DMS79 treated with DMSO at 0.1 percent for 48 hours (cell line): Measurements from ENCODE around the gene ZNF92.
A peak's percentile ranks its signal among the peaks of the same experiment; 100 is the strongest.
"Not testable (repeated sequence)": the region's sequence is repeated elsewhere in the genome, so short reads cannot be mapped to it uniquely, and the experiment has no call there.

Source experiments
- DNase-seq: peaks from one replicate; lab custom pipeline; 2025; lab: John Stamatoyannopoulos, UW

ZNF92 gene

GRCh38 chr7:65373608-65374351, at the start of gene ZNF92:
Gene ZNF92 (plus strand): TSS chr7:65373855. CDS start chr7:65373998, 143 bp downstream.
- peak; percentile 95 for DNase-seq

GRCh38 chr7:65325793-65326432, 47.7 kb upstream of the ZNF92 start:
- DNase-seq = no peak

GRCh38 chr7:65338346-65338745, 35.3 kb upstream of the ZNF92 start:
- DNase-seq = no peak

GRCh38 chr7:65339257-65339656, 34.4 kb upstream of the ZNF92 start:
- no peak for DNase-seq

GRCh38 chr7:65342723-65343629, 30.7 kb upstream of the ZNF92 start:
- no peak for DNase-seq

GRCh38 chr7:65344541-65344940, 29.1 kb upstream of the ZNF92 start:
- not testable (repeated sequence) for DNase-seq

- DNase-seq = no peak
Observed at GRCh38 chr7:65354263-65354662, 19.4 kb upstream of the ZNF92 start.

GRCh38 chr7:65369843-65370242, 3.8 kb upstream of the ZNF92 start:
- DNase-seq = no peak

GRCh38 chr7:65371468-65371867, 2.2 kb upstream of the ZNF92 start:
- no peak for DNase-seq

GRCh38 chr7:65379318-65379717, 5.7 kb downstream of the ZNF92 start:
- no peak for DNase-seq

- DNase-seq = no peak
Observed at GRCh38 chr7:65381742-65382141, 8.1 kb downstream of the ZNF92 start.

GRCh38 chr7:65382452-65382851, 8.8 kb downstream of the ZNF92 start:
- DNase-seq = no peak

GRCh38 chr7:65387891-65388290, 14.2 kb downstream of the ZNF92 start:
- no peak for DNase-seq

- DNase-seq = no peak
Observed at GRCh38 chr7:65390588-65390987, 16.9 kb downstream of the ZNF92 start.

- no peak for DNase-seq
Observed at GRCh38 chr7:65397730-65398142, 24.1 kb downstream of the ZNF92 start.

GRCh38 chr7:65398671-65399070, 25.0 kb downstream of the ZNF92 start:
- DNase-seq = not testable (repeated sequence)

- not testable (repeated sequence) for DNase-seq
Observed at GRCh38 chr7:65399101-65399500, 25.4 kb downstream of the ZNF92 start.

- no peak for DNase-seq
Observed at GRCh38 chr7:65404020-65404419, 30.4 kb downstream of the ZNF92 start.

- DNase-seq = not testable (repeated sequence)
Observed at GRCh38 chr7:65406706-65407105, 33.1 kb downstream of the ZNF92 start.

- no peak for DNase-seq
Observed at GRCh38 chr7:65409363-65409762, 35.7 kb downstream of the ZNF92 start.

- DNase-seq = no peak
Observed at GRCh38 chr7:65411249-65411648, 37.6 kb downstream of the ZNF92 start.

- no peak for DNase-seq
Observed at GRCh38 chr7:65422670-65423069, 49.0 kb downstream of the ZNF92 start.

- DNase-seq = not testable (repeated sequence)
Observed at GRCh38 chr7:65423286-65423685, 49.6 kb downstream of the ZNF92 start.
